Stimulated activated CD4-positive, alpha-beta T cell treated with anti-CD3 and anti-CD28 coated beads, TNF-alpha, amount 100 ng/mL, for 48 hours (primary cell): ENCODE measurements around the gene HUS1B.
"Not testable (repeated sequence)": the region's sequence is repeated elsewhere in the genome, so short reads cannot be mapped to it uniquely, and the experiment has no call there.

Experiments used
- DNase-seq, 3 donors: peaks; one replicate each; pipeline ENCODE4 v3.0.0-alpha.2; 2020; ENCODE audit warnings: low read depth in 3 of 3

Gene HUS1B

DNA sequence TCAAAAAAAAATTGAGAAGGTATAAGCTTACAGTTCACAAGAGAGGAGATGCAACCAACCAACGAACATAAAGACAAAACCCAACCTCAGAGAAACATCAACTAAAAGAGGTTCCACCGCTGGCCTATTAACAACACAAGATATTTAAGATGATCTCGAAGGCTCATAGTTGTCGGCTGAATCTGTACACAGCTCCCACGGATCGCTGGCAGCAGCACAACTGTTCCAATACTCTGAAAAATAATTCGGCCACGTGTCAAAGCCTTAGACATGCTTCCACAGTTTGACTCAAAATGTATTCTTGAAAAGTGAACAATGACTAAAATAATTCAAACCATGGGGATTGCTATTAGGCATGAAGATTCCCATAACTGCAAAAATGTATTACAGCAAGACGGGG, 22.4 kb upstream of the HUS1B start:
- DNase-seq = no peak

DNA sequence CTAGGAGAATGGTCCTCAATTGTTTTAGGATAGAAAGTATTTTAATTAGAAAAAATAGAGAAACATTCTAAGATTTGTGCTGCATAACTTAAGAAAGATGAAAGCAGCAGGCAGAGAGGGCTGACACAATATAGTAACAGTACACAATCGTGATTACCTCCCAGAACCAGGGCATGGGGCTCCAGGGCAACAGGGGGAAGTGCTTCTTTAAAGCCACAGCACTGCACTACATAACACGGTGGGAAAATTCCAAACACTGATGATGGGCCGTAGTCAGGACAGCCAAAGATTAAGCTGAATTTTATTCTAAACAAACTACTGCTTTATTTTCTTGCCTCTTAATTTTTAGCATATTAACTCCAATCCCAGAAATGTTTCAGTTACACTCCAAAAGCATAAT, 21.6 kb upstream of the HUS1B start:
- DNase-seq = no peak

DNA sequence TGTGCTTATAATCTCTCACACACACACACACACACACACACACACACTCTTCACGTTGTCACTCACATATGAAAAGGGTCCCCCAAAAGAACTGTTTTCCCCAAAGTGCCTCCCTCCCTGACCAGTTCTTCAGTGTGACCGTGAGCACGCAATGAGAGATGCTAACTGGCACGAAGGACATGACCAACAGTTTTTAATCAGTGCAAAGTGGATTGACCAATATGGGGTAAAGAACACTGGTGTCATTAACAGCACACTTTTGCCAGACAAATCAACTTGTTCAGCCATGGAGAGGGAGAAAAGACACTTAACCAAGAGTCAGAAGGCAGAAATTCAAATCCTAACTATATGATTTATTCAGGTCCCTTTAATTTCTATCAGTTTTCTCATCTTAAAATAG, 21.0 kb upstream of the HUS1B start:
- DNase-seq = no peak

DNA sequence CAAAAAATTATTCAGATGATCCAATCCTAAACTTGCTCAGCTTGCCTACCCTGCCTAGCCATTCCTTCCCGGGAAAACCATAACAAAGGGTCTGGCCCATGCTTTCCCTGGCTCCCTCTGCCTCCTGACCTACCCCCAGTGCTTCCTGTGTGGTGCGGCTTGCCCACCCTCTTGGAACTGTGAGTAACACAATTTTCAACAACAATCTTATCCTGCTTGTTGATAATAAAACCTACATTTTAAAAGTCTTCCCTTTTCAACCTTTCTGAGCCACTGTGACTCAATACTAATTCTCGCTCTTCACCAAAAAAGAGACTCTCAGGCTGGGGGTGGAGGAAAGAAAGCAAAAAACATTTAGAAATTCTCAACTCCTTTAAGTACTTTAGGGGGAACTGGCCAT, 18.1 kb upstream of the HUS1B start:
- DNase-seq = no peak

DNA sequence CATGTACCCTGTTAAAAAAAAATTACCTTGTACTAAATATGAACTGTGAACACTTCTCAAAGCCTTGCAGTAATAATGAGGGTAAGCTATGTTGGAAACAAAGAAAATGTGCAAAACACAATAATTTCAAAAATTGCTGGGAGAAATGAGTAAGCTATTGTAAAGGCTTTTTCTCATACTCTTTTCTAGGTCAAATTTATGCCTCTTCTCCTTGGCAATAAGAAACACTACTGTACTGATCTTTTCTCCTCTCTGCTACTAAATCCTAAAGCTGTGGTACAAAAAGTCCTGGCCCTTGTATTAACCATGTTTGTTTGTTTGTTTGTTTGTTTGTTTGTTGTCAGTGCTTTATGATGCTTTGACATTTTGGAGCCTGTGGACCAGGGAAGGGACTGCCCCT, 17.5 kb upstream of the HUS1B start:
- DNase-seq = no peak

DNA sequence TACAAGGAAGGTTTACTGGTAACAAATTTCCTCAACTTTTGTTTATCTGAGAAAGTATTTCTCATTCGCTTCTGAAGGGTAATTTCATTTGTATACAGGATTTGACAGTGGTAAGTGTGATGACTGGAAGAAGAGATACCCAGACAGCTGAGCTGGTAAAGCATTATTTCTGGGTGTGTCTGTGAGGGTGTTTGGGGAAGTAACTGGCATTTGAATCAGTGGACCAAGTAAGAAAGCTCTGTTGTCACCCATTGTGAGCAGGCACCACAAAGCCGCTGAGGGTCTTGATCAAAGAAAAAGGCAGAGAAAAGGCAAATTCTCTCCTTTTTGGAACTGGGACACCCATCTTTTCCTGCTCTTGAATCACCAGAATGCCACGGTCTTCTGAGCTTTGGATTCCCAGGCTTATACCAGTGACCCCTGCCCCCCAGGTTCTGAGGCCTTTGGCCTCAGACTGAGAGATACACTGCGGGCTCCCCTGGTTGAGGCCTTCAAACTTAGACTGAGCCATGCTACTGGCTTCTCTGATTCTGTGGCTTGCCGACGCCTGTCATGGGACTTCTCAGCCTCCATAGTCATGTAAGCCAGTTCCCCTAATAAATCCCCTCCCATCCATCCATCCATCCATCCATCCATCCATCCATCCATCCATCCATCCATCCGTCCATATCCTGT, 10.5 kb upstream of the HUS1B start:
- no peak for DNase-seq

DNA sequence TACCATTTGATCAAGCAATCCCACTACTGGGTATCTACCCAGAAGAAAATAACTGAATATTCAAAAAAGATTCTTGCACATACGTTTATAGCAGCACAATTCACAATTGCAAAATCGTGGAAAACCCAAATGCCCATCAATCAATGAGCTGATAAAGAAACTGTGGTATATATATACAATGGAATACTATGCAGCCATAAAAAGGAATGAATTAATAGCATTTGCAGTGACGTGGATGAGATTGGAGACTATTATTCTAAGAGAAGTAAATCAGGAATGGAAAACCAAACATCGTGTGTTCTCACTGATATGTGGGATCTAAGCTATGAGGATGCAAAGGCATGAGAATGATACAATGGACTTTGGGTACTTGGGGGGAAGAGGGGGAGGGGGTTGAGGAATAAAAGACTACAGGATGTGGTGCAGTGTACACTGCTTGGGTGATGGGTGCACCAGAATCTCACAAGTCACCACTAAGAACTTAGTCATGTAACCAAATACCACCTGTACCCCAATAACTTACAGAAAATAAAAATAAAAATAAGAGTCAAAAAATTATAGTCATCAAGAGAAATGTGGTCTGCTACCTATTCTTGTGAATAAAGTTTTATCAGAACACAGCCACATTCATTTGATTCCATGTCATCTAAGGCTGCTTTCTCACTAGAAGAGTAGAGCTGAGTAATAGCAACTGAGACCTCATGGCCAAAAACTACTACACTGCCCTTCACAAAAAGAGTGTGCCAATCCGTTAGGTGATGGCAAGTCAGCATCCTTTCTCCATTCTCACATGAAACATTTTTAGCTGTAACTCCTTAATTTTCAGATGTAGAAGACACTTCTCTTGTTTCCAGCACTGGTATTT, 8.7 kb upstream of the HUS1B start:
- DNase-seq = no peak

DNA sequence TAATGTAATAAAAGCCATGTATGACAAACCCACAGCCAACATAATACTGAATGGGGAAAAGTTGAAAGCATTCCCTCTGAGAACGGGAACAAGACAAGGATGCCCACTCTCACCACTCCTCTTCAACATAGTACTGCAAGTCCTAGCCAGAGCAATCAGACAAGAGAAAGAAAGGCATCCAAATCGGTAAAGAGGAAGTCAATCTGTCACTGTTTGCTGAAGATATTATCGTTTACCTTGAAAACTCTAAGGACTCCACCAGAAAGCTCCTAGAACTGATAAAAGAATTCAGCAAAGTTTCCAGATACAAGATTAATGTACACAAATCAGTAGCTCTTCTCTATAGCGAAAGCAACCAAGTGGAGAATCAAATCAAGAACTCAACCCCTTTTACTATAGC, 6.9 kb upstream of the HUS1B start:
- DNase-seq = not testable (repeated sequence)

DNA sequence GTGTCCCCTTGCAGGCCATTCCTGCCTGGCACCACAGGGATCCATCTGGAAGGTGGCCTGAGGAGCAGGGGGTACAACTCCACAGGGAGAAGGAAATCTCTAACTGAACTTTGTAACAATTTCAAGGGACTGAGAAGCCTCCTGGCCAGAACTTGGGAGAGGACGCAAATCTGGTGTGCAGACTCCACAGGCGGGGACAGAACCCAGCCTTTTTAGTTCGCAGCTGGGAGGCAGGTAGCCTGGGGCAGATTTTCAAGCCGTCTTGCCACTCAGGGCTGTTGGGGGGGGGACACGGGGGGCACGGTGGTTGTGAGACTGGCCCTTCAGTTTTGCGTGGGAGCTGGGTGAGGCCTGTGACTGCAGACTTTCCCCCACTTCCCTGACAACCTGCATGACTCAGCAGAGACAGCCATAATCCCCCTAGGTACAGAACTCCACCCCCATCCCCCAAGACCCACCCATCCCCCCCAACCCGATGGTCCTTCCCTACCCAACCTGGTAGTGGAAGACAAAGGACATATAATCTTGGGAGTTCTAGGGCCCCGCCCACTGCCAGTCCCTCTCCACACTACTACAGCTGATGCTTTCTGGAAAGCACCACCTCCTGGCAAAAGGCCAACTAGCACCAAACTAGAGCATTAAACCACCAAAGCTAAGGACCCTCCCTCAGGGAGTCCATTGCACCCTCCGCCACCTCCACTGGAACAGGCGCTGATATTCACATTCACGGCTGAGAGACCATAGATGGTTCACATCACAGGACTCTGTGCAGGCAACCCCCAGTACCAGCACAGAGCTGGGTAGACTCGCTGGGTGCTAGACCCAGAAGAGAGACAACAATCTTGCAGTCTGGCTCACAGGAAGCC, 3.0 kb upstream of the HUS1B start:
- no peak for DNase-seq

DNA sequence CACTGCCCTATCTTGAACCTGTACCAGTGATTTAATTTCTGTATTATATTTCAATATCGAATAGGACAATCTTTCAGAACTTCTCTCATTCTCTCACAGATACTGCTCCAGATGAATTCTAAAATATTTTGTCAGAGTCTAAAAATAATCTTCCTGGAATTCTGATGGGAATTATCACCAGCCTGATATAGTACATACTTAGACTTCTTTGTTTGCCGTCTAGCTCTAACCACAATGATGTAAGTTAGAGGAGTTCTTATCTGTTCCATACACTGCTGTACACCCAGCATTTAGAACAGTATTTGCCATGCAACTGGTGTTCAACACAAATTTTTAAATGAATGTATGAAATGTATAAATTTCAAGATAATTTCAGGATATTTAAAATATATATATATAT, 1.3 kb upstream of the HUS1B start:
- no peak for DNase-seq

DNA sequence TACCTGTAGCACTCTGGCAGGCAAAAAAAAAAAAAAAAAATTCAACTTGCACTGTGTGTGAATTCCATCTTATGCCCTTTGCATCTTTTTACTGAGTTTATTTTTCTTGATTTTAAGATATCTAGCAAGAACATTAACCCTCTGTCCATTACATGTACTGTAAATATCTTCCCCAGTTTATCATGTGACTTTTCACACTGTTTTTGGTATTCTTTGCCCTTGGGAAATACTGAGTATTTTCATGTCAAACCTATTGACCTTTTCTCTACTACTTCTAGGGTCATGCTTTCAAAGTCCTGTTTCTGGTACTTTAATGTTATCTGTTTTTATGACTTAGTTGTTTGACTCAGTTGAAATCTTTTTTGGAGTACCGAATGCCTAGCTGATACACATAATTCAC, 843 bp upstream of the HUS1B start:
- DNase-seq = no peak

DNA sequence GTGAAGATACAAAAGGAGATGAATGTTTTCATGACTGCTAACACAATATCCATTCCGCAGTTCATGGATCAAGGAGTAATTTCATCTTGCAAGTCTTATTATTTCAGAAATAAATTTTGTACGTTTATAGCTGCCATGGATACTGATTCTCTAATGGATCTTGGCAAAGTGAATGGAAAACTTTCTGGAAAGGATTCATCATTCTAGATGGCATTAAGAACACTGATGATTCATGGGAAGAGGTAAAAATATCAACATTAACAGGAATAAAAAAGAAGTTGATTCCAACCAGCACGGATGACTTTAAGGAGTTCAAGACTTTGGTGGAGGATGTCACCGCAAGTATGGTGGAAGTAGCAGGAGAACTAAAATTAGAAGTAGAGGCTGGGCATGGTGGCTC, 2.8 kb downstream of the HUS1B start:
- DNase-seq = no peak

DNA sequence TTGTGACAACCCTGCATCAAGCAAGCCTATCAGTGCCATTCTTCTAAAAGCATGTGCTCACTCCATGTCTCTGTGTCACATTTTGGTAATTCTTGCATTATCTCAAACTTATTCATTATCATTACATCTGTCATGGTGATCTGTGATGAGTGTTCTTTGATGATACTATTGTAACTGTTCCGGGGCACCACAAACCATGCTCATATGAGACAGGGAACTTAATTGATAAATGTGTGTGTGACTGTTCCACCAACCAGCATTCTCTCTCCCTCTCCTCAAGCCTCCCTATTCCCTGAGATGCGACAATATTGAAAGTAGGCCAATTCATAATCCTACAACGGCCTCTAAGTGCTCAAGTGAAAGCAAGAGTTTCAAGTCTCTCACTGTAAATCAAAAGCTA, 4.0 kb downstream of the HUS1B start:
- no peak for DNase-seq

DNA sequence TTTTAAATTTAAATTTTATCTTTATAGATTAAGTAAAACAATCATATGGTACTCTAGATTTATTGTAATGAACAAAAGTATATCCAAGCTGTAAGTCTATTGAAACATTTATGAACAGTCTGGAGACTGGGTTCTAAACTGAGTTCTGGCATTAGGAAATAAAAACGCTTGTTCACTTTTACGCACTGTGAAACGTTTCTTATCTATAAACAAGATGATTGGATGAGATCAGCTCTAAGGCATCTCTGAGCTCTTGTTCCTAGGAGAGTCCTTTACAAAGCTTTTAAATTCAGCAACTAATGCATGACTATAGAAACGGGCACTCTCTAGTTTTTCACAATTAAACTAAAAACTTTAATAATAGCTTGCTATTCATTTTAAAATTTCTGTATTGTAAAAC, 6.8 kb downstream of the HUS1B start:
- no peak for DNase-seq

DNA sequence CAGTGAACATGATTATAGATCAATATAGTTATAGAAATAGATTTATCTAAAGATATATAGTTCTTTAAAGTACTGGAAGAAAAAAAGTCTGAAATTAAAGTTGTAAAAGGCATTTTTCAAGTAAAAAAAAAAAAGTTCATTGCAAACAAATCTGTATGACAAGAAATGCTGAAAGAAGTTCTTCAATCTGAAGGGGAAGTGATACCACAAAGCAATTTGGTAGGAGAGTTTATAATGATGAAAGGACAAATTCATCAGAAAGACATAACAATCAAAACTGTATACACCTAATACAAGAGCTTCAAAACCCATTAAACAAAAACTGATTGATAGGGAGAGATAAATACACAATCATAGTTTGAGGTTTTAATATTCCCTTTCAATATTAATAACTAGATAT, 14.1 kb downstream of the HUS1B start:
- no peak for DNase-seq

DNA sequence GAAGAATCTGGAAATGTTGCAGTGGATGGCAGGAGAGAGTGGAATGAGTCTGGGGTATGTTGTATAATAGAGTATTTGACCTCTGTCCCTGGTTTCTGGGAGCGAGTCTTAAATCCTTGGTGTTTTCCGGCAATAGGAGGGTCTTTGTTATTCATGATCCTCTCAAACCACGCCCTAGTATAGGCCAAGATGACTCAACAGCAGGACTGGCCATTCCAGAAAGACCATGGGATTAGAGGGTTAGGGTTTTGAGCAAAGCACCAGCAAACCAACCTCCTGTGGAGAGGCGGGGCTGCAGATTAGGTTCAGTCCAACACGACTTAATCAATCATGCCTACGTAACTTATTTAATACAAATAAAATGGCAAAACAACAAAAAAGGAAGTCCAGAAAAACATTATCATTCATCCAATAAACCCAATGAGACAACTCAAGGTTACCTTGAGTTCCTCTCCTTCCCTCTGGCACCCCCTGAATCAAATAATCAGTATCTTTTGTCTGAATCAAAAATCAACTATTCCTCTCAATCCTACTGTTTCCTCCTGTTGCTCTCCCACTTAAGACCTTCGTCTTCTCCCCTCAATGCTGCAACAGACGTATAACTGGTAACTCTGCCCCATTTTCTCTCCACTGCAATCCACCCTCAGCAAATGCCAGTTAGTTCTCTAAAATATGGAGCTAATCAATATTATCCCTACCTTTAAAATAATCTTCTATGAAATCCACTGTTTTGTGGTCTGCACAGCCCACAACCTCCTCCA, 15.5 kb downstream of the HUS1B start:
- no peak for DNase-seq

DNA sequence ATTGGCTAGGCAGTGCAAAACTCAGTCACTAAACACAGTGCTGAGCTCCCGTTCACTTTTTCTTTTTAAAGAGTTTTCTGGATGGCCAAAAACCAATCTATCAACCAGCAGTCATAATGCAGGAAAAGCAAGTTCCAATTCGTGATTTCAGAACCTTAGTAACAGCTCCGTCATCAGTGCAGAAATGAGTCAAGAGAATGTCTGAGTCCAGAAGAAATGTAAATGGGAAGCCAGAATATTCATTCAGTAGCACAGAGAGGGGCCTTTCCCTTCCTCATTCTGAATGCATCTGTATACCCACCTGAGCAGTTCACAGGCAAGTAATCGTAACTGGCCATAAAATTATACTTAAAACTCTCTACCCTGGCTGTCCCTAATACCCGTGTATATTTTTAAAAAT, 20.4 kb downstream of the HUS1B start:
- DNase-seq = no peak

DNA sequence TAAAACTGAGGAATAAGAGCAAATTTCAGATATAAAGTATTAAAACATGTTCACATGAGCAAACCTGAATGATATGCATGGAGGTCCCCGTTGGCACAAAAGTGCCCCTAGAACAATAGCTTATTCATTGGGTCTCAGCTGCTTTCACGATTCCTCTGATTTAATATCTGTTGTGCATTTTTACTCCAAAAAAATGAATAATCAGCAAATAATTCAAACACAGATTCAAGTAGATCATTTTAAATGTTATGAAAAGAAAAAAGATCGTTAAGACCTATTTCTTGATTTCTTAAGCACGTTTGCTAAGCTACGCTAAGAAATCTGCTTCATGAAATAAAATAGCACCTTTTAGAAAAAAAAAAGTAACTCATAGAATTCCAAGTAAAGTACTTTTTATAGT, 21.7 kb downstream of the HUS1B start:
- DNase-seq = no peak

DNA sequence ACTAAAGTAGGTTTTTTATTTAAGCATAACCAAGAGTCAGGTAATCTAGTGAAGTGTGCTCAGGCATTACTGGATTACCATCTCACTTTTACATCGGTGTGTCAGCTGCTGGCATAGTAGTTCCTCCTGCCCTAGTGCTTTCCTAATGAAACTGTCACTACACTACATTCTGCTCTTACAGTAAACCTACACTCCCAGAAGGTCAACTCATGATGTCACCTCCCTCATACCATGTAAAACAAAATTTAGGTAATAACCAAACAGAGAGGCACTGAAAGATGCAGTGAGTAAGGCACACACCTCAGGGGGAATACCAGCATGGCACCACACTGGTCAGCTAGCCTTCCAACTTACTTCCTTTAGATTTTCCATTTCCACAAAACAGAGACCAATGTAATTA, 23.3 kb downstream of the HUS1B start:
- DNase-seq = no peak

DNA sequence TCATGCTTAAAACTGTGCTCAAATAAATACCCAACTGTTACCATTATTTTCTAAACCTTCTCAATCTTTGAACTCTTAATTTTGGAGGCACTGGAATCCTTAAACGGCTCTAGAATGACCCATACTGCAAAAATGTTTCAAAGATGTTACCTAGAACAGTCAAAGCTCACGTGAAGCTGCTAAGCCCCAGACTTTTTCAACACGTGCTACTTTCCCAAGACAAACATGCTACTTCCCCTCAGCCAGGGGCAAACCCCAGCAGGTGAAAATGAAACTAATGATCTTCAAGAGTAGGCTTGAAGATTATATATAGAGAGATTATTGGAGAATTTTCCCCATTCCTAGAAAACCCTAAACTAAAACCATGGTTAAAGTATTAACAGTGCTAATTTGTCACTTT, 28.1 kb downstream of the HUS1B start:
- DNase-seq = no peak

DNA sequence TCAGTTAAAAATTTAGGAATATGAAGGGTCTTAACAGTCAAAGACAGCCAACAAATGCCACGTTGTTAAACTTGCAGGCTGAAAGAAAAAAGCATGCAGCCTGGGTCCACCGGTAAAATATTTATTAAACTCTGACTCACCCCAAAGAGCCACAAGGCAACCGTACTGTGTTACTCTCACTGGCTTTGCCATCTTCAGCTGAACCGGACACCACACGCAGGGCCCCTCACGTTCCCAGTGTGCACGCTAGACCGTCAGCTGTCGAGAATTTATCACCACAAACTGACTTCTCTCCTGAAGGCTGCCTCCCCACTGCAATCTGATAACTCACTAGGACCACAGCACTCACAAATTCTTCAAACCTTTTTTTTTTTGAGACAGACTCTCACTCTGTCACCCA, 30.7 kb downstream of the HUS1B start:
- no peak for DNase-seq

DNA sequence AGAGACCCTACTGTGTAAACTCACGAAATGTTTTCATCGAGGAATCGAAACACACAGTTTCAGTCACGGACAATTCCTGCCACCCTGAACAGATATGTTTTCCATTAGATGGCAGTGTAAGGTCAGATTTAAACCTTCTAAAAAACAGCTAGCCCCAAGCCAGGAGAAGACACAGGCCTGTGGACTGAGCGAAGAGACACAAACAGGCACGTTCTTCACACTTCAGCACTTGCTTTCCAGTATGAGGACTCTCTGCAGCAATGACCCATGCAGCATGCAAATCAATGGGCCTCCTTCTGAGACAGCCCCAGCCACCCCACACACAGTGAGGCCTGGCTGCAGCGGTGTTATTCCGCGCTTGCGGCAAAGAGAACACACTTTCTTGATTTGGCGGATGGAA, 31.9 kb downstream of the HUS1B start:
- DNase-seq = no peak
